ENCODE data around the gene GLRA3. TPM values are rescaled to one million over a fixed set of nuclear protein-coding genes. Genes with fewer than 3 reads are reported as not detected.

The GLRA3 gene
- total RNA-seq, 3 donors from 2014 or later (not counting 1 experiment from before 2014, with no cell fraction given), result not detected

- Mint-ChIP-seq H3K27me3 (ENCODE audit: low read depth in 2 of 2) (peaks cover 4 to 22% of the 10 kb centered on the region in 2 donors), H3K36me3 (no peaks in the 10 kb centered on the region), H3K9me3 (no peaks in the 10 kb centered on the region), H3K27ac (no peak overlapping the region), H3K4me3 (no peak overlapping the region), H3K4me1 (no peaks in the 10 kb centered on the region)
- Histone ChIP-seq H3K9me3 (ENCODE audit: control insufficient read depth, insufficient read depth, low read length) (no peaks in the 10 kb centered on the region), H3K4me1 (ENCODE audit: control insufficient read depth, insufficient read depth, low read length) (no peaks in the 10 kb centered on the region), H3K4me3 (ENCODE audit: low read length) (no peak overlapping the region), H3K27me3 (ENCODE audit: control insufficient read depth, insufficient read depth, low read length) (no peaks in the 10 kb centered on the region), H3K27ac (ENCODE audit: low read length) (no peak overlapping the region), H3K36me3 (ENCODE audit: control insufficient read depth, insufficient read depth, low read length) (no peaks in the 10 kb centered on the region)
- intact Hi-C loops (cut with micrococcal nuclease), result no loop called here
- WGBS (ENCODE audit: insufficient coverage), result 69% methylated on average over 2 of the region's 2 CpGs
- ATAC-seq (no peak), DNase-seq (no peak)
- no peak for TF ChIP-seq CTCF (IDR thresholded peaks at IDR 0.05)
Observed at GRCh38 chr4:174663216-174663615, 165.8 kb downstream of the GLRA3 start.

- Histone ChIP-seq H3K4me3 (ENCODE audit: low read length) (no peak overlapping the region), H3K9me3 (ENCODE audit: control insufficient read depth, insufficient read depth, low read length) (no peaks in the 10 kb centered on the region), H3K4me1 (ENCODE audit: control insufficient read depth, insufficient read depth, low read length) (no peaks in the 10 kb centered on the region), H3K27me3 (ENCODE audit: control insufficient read depth, insufficient read depth, low read length) (no peaks in the 10 kb centered on the region), H3K27ac (ENCODE audit: low read length) (no peak overlapping the region), H3K36me3 (ENCODE audit: control insufficient read depth, insufficient read depth, low read length) (no peaks in the 10 kb centered on the region)
- peak in 1 of 3 donors; percentile 59 for ATAC-seq
- intact Hi-C loops (cut with micrococcal nuclease), result no loop called here
- no peak overlapping the region for H3K27ac Mint-ChIP-seq
- H3K4me3 Mint-ChIP-seq, result no peak overlapping the region
- H3K27me3 Mint-ChIP-seq (ENCODE audit: low read depth in 2 of 2), result peaks cover under 1 to 6% of the 10 kb centered on the region in 2 donors
- whole genome bisulfite sequencing (ENCODE audit: insufficient coverage), result 61% methylated on average over 3 of the region's 3 CpGs
- TF ChIP-seq CTCF (IDR thresholded peaks at IDR 0.05), result no peak
- H3K36me3 Mint-ChIP-seq, result no peaks in the 10 kb centered on the region
- no peaks in the 10 kb centered on the region for H3K4me1 Mint-ChIP-seq
- DNase-seq, result no peak
- no peaks in the 10 kb centered on the region for H3K9me3 Mint-ChIP-seq
Observed at GRCh38 chr4:174658246-174658645, 170.8 kb downstream of the GLRA3 start.

- DNase-seq (no peak), ATAC-seq (peak in 1 of 3 donors; percentile 39)
- TF ChIP-seq CTCF (IDR thresholded peaks at IDR 0.05), result no peak
- 97% methylated on average over 5 of the region's 6 CpGs for WGBS (ENCODE audit: insufficient coverage)
- intact Hi-C loops (cut with micrococcal nuclease), result no loop called here
- Mint-ChIP-seq H3K4me3 (no peak overlapping the region), H3K27ac (no peak overlapping the region), H3K36me3 (no peaks in the 10 kb centered on the region), H3K4me1 (no peaks in the 10 kb centered on the region), H3K27me3 (ENCODE audit: low read depth in 2 of 2) (peaks cover 0 to 6% of the 10 kb centered on the region in 2 donors), H3K9me3 (no peaks in the 10 kb centered on the region)
- Histone ChIP-seq H3K27me3 (ENCODE audit: control insufficient read depth, insufficient read depth, low read length) (no peaks in the 10 kb centered on the region), H3K4me3 (ENCODE audit: low read length) (no peak overlapping the region), H3K27ac (ENCODE audit: low read length) (no peak overlapping the region), H3K9me3 (ENCODE audit: control insufficient read depth, insufficient read depth, low read length) (no peaks in the 10 kb centered on the region), H3K36me3 (ENCODE audit: control insufficient read depth, insufficient read depth, low read length) (no peaks in the 10 kb centered on the region), H3K4me1 (ENCODE audit: control insufficient read depth, insufficient read depth, low read length) (no peaks in the 10 kb centered on the region)
Observed at GRCh38 chr4:174657472-174657871, 171.6 kb downstream of the GLRA3 start.

GRCh38 chr4:174654634-174655033 lies 174.4 kb downstream of the GLRA3 start:
- no peaks in the 10 kb centered on the region for H3K4me1 ChIP-seq (ENCODE audit: control insufficient read depth, insufficient read depth, low read length)
- no peak for ATAC-seq
- no peaks in the 10 kb centered on the region for H3K9me3 ChIP-seq (ENCODE audit: control insufficient read depth, insufficient read depth, low read length)
- Mint-ChIP-seq H3K9me3 (no peaks in the 10 kb centered on the region), H3K27ac (no peak overlapping the region), H3K27me3 (ENCODE audit: low read depth in 2 of 2) (peaks cover 0 to 6% of the 10 kb centered on the region in 2 donors), H3K36me3 (no peaks in the 10 kb centered on the region), H3K4me3 (no peak overlapping the region), H3K4me1 (no peaks in the 10 kb centered on the region)
- no peak overlapping the region for H3K27ac ChIP-seq (ENCODE audit: low read length)
- H3K27me3 ChIP-seq (ENCODE audit: control insufficient read depth, insufficient read depth, low read length), result no peaks in the 10 kb centered on the region
- DNase-seq, result no peak
- no peak for TF ChIP-seq CTCF (IDR thresholded peaks at IDR 0.05)
- intact Hi-C loops (cut with micrococcal nuclease), result no loop called here
- H3K4me3 ChIP-seq (ENCODE audit: low read length), result no peak overlapping the region
- no peaks in the 10 kb centered on the region for H3K36me3 ChIP-seq (ENCODE audit: control insufficient read depth, insufficient read depth, low read length)
- whole genome bisulfite sequencing (ENCODE audit: insufficient coverage), result 76% methylated on average over 4 of the region's 4 CpGs
